Measurements from ENCODE around the gene GRM8.
"Not testable (repeated sequence)": the region's sequence is repeated elsewhere in the genome, so short reads cannot be mapped to it uniquely, and the experiment has no call there.

Gene GRM8

DNA sequence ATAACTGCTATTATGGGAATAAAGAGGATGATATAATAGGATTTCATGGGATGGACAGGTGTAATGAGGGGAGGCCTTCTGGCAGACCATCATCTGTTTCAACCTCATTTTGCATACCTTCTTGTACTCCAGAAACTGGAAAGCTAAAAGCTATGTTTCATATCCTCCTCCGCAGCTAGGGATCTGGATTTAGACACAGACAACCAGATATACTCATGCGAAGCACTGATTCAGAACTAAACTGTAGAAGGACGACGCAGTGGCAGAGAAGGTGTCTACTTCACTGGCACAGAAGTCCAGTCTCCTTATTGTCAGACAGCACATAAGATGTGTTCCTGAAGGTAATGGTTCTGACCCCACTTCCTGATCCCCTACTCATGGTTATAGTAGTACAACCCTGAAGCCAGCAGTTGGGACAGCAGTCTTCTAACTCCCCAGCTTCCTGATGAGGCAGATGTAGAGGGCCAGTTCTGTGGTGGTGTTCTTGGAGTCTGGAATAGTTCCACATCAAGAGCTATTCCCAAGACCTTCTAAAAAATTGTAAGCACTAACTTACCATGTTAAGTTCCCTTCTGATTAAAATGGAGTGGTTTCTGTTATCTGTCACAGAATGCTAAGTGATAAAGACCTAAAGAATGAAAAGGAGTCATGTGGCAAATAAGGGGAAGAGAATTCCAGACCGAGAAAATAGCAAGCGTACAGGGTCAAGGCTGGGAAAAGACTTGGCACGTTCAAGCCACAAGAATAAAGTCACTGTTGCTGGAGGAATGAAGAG is 550.3 kb downstream of the GRM8 start:
- DNase-seq = no peak

DNA sequence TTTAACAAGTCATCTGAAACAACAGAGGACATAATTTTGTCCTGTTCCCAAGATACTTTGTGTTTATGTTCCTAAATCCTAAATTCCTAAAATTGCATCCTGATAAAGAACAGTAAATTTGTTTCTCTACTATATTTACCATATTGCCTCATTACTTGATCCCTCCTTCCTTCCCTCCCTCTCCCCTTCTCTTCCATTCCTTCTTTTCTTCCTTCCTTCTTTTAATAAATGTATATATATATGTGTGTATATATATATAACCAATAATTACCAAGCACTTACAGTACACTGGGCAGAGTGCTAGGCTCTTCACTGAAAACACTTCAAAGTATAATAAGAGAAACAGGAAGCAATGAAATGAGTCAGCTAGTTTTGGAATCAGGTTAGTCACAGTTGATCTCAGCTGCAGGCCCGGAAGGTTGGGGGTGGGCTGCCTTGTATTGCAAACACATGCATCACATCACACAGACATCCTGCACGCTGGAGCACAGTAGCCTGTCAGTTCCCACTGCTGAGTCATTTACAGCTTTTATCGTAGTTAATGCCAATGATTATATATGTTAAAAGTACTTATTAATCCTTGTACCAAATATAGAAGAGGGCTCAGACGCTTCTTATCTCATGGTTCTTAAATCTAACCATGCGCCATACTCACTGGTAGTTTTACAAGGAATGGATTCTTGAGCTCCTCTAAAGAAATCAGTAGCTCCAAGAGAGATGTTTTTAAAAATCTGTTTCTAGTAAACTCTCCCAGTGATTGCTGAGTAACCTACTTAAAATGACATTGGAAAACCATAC is 551.7 kb downstream of the GRM8 start:
- DNase-seq = no peak

DNA sequence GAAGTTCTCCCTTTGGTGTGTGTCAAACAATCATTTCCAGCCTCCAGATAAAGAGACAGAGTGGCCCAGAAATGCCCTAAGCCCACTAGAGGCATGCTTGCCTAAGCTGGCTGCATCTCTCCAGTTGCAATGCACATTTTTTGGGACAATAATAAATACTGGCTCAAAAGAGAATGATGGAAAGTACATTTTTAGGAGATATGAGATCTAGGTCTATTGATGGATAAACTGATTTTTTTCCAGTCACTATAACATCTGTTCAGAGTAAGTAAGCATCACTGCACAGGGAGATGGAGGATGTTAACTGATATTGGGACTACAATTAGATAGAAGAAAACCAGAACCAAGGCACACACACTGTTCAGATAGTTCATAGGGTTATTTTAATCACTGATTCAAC is 553.0 kb downstream of the GRM8 start:
- no peak for DNase-seq

DNA sequence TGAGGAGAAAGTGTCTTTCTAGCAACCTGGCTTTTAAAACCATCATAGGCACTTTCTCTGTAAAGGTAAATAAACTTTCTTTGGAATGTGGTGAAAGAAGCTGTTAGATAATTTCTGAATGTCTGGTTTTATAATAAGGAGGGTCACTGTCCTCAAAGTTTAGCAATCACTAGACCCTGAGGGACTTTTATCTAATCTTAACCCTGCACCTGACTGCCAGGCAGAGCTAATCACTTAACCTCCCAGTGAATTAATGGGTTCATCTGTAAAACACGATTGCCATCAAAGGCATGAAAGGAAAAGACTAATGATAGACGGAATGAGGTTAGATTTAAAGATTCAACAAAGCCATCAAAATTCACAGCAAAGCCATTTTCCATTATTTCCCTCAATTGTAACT is 553.8 kb downstream of the GRM8 start:
- no peak for DNase-seq

DNA sequence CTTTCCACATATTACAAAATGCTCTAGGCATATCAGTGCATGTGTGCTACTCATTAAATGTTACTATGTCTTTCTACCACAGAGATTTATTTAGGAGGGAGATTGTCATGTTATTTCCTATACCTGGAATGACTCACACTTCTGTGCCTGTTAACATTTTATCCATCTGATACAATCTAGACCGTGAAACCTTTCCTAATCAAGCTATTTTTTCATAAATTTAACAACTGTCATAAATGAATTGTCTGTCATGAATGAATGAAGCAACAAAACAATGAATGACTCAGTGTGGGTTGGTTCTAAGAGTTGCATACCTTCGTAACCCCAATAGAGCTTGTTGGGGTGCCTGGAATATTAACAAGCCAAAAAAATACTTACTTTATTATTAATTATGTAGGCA is 554.3 kb downstream of the GRM8 start:
- DNase-seq = no peak

DNA sequence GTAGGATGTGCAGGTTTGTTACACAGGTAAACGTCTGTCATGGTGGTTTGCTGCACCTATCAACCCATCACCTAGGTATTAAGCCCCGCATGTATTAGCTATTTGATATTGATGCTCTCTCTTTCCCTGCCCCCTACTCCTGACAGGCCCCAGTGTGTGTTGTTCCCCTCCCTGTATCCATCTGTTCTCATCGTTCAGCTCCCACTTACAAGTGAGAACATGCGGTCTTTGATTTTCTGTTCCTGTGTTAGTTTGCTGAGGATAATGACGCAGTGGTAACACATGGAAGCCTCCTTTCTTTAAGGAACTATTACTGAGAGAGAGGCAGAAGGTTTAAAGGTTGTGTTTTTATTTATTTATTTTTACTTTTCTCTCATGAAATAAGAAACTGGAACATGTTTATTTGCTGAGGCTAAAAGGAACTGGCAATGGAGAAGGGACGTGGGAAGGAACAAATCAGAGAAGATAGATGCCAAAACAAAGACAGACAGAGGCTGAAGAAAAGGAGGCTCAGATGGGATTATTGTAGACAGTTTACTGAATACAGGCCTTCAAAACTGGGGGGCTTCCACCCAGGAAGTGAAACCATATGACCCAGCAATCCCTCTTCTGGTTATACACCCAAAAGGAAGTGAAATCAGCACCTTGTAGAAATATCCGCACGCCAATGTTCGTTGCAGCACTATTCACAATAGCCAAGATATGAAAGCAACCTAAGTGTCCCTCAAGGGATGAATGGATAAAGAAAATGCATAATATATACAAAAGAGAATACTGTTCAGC is 556.3 kb downstream of the GRM8 start:
- DNase-seq = no peak

DNA sequence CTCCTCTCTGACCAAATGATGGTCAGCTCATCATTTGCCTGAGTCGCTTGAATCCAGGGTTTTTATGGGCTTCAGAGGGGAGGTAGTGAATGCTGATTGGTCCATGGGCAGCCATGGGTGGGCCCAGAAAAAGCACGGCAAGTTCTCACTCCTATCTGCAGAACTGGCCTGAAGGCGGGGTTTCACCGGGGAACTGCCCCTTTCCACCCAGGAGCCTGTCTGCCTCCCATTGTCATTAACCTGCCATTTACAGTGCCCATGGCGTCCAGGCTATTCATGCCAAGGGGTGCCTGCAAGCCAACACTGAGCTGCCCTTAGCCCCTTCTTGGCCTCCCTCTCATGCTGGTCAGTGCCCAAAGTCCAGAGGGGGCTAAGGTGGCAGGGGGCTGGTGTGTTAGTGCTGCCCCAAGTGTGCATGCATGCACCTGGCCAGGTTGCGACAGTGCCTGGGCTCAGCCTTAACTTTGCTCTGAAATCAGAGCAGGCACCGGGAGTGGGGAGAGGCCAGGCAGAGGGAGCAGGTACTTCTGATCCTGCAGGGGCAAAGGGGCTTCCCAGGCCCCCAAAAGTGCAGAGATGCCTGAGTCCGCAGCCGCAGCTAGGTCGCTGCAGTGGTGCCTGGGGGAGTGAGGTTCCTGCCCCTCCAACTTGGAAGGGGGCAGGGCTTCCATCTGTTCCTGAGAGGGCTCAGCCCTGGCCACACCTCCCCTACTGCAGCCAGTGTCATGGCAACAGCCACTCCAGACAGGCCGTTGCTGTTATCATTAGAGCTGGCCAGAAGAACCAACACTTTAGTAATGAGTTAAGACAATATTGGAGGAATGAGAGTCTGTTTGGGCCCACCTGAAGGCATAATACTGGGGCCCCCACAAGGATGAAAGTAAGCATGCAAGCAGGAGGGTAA is 561.6 kb downstream of the GRM8 start:
- no peak for DNase-seq

DNA sequence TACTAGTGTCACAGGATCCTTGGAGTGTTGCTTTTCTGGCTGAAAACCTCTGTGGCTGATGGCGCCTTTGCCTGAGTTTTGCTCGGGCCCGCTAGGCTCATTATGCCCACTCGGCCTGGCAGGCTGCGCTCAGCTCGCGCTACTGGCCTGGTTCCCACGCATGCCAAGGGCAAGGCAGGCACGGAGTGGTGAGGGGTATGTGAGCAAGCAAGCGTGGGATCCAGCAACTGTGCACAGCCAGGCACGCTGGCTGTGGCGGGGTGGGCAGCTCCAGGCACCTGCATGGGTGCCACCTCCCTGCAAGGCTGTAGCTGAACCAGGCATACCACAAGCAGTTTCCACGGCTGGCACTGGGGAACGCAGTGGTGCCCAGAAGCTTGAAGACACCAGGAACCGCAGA is 562.6 kb downstream of the GRM8 start:
- no peak for DNase-seq

DNA sequence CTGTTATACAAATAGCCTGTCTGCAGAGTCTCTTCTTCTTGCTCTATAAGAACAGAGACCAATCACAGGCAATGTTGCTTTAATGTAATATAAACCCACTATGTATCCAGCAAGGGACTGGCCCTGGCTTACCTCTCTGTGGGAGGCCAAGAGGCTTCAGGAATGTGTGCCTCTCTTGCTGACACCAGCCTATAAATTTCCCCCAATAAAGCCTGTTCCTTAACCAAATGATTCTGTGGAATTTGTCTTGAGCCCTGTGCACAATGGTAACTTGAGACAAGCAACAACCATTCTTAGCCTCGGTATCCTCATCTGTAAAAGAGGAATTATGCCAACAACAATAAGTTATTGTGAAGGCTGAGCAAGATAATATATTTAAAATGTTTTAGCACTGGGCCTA is 563.7 kb downstream of the GRM8 start:
- no peak for DNase-seq

DNA sequence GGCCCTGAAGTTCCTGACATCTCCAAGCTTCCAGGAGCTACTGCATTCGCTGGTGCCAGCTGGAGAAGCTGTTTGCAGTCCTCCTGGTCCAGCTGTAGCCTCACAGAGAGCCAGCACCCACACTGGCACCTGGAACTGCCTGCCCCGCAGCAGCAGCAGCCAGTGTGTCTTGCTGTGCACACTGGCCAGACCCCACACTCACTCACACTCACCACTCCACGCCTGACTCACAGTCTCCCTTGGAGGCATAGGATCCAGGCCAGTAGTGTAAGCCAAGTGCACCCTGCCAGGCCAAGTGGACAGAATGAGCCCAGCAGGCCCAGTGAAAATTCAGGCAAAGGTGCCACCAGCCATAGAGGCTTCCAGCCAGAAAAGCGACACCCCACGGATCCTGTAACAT is 566.3 kb downstream of the GRM8 start:
- no peak for DNase-seq

DNA sequence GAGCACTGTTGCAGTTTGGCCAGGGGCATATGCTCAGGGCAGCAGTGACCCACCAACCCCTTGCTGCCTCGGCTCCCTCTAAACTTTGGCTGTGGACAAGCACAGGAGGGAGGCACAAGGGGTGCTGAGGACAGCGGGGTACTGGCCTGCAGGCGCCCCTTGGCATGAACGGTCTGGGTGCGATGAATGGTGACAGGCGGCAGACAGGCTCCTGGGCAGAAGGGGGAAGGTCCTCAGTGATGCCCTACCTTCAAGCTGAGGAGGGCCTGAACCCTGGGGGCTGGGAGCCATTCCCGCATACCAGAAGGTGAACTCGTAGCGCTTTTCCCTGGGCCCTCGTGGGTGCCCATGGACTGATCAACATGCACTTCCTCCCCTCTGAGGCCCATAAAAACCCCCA is 567.1 kb downstream of the GRM8 start:
- no peak for DNase-seq

DNA sequence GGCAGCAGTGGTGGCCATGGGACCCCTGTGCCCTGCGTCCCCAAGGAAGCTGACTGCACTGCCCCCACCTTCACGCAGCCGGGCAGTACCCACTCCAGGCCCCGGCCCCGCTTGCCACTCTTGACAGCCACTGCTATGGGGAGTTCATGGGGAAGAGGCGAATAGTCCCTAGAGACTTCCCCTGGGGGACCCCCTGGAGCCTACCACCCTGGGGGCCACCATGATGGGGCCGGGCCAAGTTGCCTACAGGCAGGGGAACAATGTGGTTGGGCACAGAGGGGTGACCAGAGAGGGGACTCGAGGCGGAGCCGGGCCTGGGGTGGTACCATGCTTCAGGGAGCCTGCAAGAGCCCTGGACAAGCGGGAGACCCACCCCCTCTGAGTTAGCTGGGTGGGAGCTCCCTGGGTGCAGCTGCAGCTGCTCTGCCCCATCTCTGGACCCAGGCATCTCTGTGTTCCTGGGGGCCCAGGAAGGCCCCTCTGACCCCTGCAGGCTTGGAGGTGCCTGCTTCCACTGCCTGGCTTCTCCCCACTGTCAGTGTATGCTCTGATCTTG is 567.6 kb downstream of the GRM8 start:
- DNase-seq = no peak

DNA sequence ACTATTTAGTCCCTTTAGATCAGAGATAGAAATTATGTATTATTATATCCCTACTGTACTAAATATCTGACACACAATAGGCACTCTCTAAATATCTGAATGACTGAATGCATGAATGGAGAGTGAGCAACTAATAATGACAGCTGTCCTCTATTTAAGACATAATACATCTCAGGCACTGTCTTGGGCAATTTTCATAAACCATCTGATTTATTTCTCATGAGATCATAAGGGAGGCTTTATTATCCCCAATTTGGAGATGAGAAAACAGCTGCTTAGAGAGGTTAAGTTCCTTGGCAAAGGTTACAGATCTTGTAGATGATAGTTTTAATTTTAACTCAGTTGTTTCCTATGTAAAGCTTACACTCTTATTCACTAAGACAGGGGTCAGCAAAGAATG is 570.6 kb downstream of the GRM8 start:
- DNase-seq = no peak

DNA sequence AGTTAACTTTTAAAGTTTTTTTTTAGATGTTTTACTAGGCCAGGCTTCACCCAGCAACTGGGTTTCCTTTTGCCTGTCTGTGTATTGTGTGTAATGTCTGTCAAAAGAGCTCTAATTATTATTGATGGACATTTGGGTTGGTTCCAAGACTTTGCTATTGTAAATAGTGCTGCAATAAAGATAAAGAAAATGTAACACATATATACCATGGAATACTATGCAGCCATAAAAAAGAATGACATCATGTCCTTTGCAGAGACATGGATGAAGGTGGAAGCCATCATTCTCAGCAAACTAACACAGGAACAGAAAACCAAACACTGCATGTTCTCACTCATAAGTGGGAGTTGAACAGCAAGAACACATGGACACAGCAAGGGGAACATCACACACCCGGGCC is 584.0 kb downstream of the GRM8 start:
- DNase-seq = not testable (repeated sequence)

DNA sequence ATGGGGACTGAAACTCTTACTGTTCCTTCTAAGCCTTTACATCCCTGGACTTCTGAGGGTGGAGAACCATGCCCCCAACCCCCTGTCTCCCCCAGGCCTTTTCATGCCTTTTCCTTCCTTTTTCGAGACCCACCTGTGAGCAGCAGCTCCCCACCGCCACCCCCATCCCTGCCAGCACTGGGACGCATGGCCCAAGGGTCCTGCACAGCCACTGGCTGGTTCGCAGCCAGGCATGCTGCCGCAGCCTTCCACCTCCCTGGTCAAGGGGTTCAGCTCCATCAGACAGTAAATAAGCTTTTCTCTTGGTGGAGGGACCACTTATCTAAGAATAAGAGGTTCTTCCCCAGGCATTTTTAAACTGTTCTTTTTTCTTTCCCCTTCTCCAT is 584.4 kb downstream of the GRM8 start:
- no peak for DNase-seq

DNA sequence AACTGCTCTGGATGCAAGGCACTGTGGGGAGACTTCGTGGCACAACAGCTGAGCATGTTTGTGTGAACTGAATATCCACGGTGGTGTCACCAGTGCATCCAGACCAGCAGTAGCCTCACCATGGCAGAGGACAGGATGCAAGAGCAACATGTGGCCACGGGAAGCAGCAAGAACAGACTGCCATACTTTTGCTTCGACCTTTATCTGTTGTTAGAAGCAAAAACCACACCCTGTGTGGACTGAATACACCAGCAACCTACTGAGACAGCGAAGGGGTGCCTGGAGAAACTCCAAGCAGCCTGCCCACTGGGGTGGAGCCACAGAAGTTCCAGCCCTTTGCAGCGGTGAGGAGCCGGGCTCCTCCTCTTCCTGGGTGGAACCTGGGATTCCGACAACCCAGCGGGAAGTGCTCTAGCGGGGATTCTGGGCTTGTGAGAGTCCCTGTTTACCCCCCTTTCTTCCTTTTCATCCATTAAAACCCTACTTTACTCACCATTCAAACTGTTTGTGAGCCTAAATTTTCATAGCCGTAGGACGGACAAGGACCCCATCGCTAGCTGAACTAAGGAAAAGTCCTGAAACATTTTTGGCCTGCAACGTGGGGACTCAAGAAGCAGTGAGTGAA is 584.9 kb downstream of the GRM8 start:
- DNase-seq = no peak

DNA sequence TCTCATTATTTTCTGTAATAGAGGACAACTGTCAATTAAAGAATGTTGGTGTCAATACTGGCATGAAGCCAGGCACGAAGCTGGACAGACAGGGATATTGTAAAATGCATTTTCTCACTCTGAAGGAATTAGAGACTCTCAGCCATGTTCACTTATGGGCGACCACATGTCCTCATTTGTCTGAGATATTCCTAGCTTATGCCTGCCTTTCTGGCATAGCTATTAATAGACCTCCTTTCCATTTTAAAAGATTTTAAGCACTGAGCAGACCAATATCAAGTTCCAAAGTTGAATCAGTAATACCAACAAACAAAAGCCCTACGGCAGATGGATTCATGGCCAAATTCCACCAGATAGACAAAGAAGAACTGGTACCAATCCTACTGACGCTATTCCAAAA is 589.9 kb downstream of the GRM8 start:
- no peak for DNase-seq

DNA sequence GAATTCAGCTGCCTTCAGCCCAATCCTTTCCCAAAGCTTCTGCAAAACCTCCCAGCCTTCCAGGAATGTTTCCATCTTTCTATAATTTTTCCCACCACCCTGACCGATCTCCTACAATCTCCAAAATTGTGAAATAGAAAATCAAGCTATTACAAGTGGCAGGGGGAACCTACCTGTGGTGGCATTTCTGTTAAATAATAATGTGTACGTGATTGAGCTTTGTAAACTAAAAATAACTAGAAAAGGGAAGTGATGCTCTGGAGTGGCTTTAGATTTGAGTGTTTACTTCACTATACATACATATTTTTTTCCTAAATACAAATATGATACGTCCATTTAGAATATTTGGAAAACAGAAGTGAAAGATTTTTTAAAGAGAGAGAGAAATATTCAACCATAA is 593.6 kb downstream of the GRM8 start:
- DNase-seq = no peak

DNA sequence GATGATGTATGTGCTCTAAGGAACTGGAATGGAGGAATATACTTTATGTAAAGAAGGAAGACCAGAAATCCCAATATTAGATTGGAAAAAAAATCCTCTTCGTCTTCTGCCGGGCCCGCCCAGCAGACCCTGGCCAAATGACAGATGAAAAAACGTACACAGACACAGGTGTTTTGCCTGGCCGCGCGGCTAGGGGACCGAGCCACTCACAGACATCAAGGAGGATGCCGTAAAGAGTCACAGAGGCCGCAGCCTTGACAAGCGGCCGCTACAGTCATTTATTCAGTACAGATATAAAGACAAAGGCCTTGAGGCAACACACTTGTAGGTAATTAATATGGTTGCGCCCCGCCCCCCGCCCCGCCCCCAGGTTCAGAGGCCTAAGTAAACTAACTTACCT is 594.1 kb downstream of the GRM8 start:
- no peak for DNase-seq

DNA sequence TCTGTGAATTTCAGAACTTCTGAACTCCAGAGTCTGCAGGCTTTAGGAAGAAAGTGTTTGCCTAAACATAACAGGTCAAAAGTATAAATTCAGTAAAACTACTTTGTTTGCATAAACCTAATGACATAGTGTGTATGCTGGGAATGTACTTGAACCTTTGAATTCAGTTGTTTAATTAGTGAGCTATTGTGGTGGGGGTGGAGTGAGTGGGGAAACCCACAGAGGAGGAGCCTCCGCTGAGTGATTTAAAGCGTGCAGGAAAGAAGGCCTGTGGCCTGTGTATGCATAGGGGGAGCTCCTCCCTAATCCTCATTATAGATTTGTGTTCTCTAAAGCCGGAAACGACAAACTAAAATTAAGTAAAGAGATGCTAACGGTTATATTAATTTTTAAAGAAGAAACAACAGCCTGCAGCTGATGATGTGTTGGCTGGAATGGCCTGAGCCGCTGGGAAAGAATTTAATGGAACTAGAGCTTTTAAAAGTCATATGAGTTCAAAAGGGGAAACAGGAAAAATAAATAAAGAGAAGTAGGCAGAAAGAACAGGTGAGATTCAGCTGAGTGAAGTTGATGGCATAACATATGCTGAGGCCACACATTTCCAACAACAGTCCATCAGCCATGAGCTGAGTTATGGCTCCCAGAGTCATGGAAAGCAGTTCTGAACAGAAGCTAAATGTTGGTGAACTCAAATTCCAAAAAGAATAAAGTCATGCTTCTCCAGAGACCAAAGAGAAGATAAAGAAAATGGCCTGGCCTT is 595.0 kb downstream of the GRM8 start:
- no peak for DNase-seq

DNA sequence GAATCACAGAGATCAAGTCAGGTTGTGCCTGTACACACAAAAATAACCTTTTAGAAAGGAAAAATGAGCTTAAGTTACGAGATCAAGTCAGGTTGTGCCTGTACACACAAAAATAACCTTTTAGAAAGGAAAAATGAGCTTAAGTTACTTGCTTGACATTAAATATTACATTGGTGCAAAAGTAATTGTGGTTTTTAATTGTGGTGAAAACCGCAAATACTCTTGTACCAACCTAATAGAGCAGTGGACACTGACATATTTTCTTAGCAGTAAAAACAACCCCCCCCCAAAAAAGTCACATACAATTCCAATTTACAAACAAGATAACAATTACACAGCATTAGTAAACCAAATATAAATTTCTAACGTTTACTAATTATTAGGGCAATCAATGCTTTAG is 595.6 kb downstream of the GRM8 start:
- DNase-seq = no peak
